ENCODE results near the gene FMNL2. TPM values are rescaled to one million over a fixed set of nuclear protein-coding genes. Genes with fewer than 3 reads are reported as not detected.
A peak's percentile ranks its signal among the peaks of the same experiment; 100 is the strongest.

FMNL2 gene
- total and polyA plus RNA-seq, 2 experiments from 2014 or later: 16.5 to 45.4 TPM

DNA sequence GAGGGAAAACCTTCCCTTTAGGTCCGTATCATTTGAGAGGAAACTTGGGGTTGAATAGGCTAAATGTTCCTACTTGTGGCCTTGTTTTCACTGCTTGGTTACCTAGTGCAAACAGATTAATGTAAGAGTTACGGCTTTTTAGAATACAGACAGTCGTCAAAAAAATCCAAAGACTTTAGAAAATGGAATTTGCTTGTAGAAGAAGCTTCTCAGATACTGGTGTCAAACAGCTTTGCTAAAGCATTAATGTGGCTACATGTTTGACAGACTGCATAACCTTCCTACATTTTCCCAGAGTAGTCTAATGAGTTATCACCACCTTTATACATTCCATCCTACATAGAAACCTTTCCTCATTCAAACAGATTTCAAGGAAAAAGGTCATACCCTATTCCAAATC is 114.6 kb downstream of the FMNL2 start:
- H4K20me1 ChIP-seq (replicated peaks; ENCODE audit: insufficient read depth): no peaks in the 10 kb centered on the region; the same call in 1 of the 2 replicates
- DNase-seq (ENCODE audit: low spot score) (no peak), ATAC-seq (no peak)
- H3K27ac ChIP-seq (ENCODE audit: low read depth): peak overlapping the region; percentile 57; the same call in 1 of the 2 replicates
- no peaks in the 10 kb centered on the region for H3K27me3 ChIP-seq (ENCODE audit: insufficient read depth)
- H3K4me3 ChIP-seq: no peak overlapping the region
- H3K36me3 Mint-ChIP-seq (ENCODE audit: low read depth): peaks cover 6% of the 10 kb centered on the region; the same call in 2 of the 3 replicates
- no peak overlapping the region for H3K4me3 Mint-ChIP-seq
- H3K4me2 ChIP-seq: peak overlapping the region; percentile 44
- TF ChIP-seq EZH2 (IDR thresholded peaks at IDR 0.05; ENCODE audit: low read depth, unreplicated experiment) (no peak), STAT1 (IDR thresholded peaks at IDR 0.05; ENCODE audit: unreplicated experiment) (no peak), ZNF114 (CRISPR knock-in tag; IDR thresholded peaks at IDR 0.05) (no peak), ZNF331 (CRISPR knock-in tag; IDR thresholded peaks at IDR 0.05; ENCODE audit: low read depth) (no peak), CREB1 (CRISPR knock-in tag; IDR thresholded peaks at IDR 0.05; ENCODE audit: low read depth) (no peak), EZH2phosphoT487 (IDR thresholded peaks at IDR 0.05; ENCODE audit: unreplicated experiment) (no peak), NANOG (IDR thresholded peaks at IDR 0.05; ENCODE audit: borderline replicate concordance) (no peak), POLR2AphosphoS5 (IDR thresholded peaks at IDR 0.05; ENCODE audit: low read depth) (no peak), JUNB (IDR thresholded peaks at IDR 0.05; ENCODE audit: unreplicated experiment) (no peak)
- TF ChIP-seq, protein P1, sequence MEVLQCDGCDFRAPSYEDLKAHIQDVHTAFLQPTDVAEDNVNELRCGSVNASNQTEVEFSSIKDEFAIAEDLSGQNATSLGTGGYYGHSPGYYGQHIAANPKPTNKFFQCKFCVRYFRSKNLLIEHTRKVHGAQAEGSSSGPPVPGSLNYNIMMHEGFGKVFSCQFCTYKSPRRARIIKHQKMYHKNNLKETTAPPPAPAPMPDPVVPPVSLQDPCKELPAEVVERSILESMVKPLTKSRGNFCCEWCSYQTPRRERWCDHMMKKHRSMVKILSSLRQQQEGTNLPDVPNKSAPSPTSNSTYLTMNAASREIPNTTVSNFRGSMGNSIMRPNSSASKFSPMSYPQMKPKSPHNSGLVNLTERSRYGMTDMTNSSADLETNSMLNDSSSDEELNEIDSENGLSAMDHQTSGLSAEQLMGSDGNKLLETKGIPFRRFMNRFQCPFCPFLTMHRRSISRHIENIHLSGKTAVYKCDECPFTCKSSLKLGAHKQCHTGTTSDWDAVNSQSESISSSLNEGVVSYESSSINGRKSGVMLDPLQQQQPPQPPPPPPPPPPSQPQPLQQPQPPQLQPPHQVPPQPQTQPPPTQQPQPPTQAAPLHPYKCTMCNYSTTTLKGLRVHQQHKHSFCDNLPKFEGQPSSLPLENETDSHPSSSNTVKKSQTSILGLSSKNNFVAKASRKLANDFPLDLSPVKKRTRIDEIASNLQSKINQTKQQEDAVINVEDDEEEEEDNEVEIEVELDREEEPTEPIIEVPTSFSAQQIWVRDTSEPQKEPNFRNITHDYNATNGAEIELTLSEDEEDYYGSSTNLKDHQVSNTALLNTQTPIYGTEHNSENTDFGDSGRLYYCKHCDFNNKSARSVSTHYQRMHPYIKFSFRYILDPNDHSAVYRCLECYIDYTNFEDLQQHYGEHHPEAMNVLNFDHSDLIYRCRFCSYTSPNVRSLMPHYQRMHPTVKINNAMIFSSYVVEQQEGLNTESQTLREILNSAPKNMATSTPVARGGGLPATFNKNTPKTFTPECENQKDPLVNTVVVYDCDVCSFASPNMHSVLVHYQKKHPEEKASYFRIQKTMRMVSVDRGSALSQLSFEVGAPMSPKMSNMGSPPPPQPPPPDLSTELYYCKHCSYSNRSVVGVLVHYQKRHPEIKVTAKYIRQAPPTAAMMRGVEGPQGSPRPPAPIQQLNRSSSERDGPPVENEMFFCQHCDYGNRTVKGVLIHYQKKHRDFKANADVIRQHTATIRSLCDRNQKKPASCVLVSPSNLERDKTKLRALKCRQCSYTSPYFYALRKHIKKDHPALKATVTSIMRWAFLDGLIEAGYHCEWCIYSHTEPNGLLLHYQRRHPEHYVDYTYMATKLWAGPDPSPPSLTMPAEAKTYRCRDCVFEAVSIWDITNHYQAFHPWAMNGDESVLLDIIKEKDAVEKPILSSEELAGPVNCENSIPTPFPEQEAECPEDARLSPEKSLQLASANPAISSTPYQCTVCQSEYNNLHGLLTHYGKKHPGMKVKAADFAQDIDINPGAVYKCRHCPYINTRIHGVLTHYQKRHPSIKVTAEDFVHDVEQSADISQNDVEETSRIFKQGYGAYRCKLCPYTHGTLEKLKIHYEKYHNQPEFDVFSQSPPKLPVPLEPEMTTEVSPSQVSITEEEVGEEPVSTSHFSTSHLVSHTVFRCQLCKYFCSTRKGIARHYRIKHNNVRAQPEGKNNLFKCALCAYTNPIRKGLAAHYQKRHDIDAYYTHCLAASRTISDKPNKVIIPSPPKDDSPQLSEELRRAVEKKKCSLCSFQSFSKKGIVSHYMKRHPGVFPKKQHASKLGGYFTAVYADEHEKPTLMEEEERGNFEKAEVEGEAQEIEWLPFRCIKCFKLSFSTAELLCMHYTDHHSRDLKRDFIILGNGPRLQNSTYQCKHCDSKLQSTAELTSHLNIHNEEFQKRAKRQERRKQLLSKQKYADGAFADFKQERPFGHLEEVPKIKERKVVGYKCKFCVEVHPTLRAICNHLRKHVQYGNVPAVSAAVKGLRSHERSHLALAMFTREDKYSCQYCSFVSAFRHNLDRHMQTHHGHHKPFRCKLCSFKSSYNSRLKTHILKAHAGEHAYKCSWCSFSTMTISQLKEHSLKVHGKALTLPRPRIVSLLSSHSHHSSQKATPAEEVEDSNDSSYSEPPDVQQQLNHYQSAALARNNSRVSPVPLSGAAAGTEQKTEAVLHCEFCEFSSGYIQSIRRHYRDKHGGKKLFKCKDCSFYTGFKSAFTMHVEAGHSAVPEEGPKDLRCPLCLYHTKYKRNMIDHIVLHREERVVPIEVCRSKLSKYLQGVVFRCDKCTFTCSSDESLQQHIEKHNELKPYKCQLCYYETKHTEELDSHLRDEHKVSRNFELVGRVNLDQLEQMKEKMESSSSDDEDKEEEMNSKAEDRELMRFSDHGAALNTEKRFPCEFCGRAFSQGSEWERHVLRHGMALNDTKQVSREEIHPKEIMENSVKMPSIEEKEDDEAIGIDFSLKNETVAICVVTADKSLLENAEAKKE (CRISPR knock-in tag; IDR thresholded peaks at IDR 0.05): no peak
- TF ChIP-seq, protein P2, sequence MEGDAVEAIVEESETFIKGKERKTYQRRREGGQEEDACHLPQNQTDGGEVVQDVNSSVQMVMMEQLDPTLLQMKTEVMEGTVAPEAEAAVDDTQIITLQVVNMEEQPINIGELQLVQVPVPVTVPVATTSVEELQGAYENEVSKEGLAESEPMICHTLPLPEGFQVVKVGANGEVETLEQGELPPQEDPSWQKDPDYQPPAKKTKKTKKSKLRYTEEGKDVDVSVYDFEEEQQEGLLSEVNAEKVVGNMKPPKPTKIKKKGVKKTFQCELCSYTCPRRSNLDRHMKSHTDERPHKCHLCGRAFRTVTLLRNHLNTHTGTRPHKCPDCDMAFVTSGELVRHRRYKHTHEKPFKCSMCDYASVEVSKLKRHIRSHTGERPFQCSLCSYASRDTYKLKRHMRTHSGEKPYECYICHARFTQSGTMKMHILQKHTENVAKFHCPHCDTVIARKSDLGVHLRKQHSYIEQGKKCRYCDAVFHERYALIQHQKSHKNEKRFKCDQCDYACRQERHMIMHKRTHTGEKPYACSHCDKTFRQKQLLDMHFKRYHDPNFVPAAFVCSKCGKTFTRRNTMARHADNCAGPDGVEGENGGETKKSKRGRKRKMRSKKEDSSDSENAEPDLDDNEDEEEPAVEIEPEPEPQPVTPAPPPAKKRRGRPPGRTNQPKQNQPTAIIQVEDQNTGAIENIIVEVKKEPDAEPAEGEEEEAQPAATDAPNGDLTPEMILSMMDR (conservative IDR thresholded peaks at IDR 0.05; ENCODE audit: low read depth in 2 of 2): no peak
- TF ChIP-seq, protein P3, sequence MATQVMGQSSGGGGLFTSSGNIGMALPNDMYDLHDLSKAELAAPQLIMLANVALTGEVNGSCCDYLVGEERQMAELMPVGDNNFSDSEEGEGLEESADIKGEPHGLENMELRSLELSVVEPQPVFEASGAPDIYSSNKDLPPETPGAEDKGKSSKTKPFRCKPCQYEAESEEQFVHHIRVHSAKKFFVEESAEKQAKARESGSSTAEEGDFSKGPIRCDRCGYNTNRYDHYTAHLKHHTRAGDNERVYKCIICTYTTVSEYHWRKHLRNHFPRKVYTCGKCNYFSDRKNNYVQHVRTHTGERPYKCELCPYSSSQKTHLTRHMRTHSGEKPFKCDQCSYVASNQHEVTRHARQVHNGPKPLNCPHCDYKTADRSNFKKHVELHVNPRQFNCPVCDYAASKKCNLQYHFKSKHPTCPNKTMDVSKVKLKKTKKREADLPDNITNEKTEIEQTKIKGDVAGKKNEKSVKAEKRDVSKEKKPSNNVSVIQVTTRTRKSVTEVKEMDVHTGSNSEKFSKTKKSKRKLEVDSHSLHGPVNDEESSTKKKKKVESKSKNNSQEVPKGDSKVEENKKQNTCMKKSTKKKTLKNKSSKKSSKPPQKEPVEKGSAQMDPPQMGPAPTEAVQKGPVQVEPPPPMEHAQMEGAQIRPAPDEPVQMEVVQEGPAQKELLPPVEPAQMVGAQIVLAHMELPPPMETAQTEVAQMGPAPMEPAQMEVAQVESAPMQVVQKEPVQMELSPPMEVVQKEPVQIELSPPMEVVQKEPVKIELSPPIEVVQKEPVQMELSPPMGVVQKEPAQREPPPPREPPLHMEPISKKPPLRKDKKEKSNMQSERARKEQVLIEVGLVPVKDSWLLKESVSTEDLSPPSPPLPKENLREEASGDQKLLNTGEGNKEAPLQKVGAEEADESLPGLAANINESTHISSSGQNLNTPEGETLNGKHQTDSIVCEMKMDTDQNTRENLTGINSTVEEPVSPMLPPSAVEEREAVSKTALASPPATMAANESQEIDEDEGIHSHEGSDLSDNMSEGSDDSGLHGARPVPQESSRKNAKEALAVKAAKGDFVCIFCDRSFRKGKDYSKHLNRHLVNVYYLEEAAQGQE (IDR thresholded peaks at IDR 0.05; ENCODE audit: unreplicated experiment): no peak
- TF ChIP-seq, protein P4, sequence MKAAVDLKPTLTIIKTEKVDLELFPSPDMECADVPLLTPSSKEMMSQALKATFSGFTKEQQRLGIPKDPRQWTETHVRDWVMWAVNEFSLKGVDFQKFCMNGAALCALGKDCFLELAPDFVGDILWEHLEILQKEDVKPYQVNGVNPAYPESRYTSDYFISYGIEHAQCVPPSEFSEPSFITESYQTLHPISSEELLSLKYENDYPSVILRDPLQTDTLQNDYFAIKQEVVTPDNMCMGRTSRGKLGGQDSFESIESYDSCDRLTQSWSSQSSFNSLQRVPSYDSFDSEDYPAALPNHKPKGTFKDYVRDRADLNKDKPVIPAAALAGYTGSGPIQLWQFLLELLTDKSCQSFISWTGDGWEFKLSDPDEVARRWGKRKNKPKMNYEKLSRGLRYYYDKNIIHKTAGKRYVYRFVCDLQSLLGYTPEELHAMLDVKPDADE (IDR thresholded peaks at IDR 0.05): no peak
- peaks cover 73% of the 10 kb centered on the region for H3K4me1 ChIP-seq (ENCODE audit: insufficient read depth)
- no peak overlapping the region for H2AFZ ChIP-seq
- H3K36me3 ChIP-seq (ENCODE audit: insufficient read depth): no peaks in the 10 kb centered on the region
- H3F3A ChIP-seq (replicated peaks; ENCODE audit: low read depth): peaks cover 5% of the 10 kb centered on the region; the same call in 1 of the 2 replicates
- peaks cover 7% of the 10 kb centered on the region; the same call in 1 of the 2 replicates for H3K9me2 ChIP-seq (ENCODE audit: insufficient read depth)
- H3K4me1 Mint-ChIP-seq: peaks cover 79% of the 10 kb centered on the region
- H3K27me3 Mint-ChIP-seq (ENCODE audit: insufficient read depth, low read depth, poor library complexity): peaks cover 2% of the 10 kb centered on the region
- no peaks in the 10 kb centered on the region; the same call in 1 of the 3 replicates for H3K9me3 Mint-ChIP-seq
- H3K27ac Mint-ChIP-seq: no peak overlapping the region
- H3K79me2 ChIP-seq (replicated peaks; ENCODE audit: insufficient read depth): peaks cover 81% of the 10 kb centered on the region
